PC-3 (cell line): ENCODE data around the gene SLAMF1.

Experiments used
- EZH2phosphoT487 ChIP-seq: fragments of 300-600 bp; sonication (generic); IDR thresholded peaks from 2 replicates; pipeline ENCODE4 v1.6.1; 2018; ENCODE audit warnings: mild to moderate bottlenecking, antibody characterized with exemption, low read length, borderline replicate concordance
- TF ChIP-seq, protein P1 (sequence below): fragments of 300-600 bp; sonication (generic); conservative IDR thresholded peaks from 2 replicates; pipeline ENCODE4 v1.5.1; 2017; ENCODE audit warnings: antibody characterized with exemption, low read depth, mild to moderate bottlenecking, low read length

DNA sequence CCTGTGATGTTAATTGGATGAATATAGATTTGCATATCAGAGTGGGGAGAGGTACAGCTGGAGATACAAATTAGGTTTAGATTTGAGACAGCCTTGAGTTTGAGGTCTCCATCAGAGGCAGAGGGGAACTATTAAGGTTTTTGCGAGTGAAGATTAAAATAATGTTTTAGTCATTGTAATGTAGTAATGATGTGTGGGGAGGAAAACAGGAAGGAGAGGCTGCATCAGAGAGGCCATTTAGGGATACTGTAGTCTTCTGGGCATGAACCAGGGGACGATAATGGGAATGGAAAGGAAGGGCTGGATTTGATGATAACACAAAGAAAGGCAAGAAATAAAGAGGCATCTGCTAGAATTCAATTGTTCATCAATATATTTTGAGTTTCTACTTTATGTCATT, 77.0 kb downstream of the SLAMF1 start:
- TF ChIP-seq, protein P1, sequence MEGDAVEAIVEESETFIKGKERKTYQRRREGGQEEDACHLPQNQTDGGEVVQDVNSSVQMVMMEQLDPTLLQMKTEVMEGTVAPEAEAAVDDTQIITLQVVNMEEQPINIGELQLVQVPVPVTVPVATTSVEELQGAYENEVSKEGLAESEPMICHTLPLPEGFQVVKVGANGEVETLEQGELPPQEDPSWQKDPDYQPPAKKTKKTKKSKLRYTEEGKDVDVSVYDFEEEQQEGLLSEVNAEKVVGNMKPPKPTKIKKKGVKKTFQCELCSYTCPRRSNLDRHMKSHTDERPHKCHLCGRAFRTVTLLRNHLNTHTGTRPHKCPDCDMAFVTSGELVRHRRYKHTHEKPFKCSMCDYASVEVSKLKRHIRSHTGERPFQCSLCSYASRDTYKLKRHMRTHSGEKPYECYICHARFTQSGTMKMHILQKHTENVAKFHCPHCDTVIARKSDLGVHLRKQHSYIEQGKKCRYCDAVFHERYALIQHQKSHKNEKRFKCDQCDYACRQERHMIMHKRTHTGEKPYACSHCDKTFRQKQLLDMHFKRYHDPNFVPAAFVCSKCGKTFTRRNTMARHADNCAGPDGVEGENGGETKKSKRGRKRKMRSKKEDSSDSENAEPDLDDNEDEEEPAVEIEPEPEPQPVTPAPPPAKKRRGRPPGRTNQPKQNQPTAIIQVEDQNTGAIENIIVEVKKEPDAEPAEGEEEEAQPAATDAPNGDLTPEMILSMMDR, result no peak
- no peak for TF ChIP-seq EZH2phosphoT487
